ENCODE measurements around the gene TOMM70. TPM values are rescaled to one million over a fixed set of nuclear protein-coding genes. Genes with fewer than 3 reads are reported as not detected.

The TOMM70 gene
- polyA plus RNA-seq, 1 donor from 2014 or later, result 110 TPM

DNA sequence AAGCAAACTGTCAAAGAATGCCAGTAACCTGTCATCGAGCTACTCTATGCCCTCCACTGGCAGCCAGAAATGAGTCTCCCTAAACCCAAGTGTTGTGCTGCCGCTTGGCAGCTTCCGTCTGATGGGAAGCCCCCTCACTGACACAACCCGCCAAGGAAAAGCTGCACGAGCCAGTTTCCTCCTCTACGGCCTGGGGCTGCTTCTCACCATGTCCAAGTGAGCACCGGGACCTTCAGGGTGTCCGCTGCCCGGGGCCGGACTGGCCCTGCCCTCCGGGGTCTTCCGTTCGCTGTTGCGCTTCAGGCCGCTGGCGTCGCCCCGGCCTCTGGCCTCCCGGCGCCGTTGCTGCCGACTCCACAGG lies 490 bp downstream of the TOMM70 start:
- peak overlapping the region; percentile 40 for H2AFZ ChIP-seq (ENCODE audit: low read depth, low read length)
- H3K4me2 ChIP-seq (ENCODE audit: low read length), result peak overlapping the region; percentile 54
- no peaks in the 10 kb centered on the region for H4K20me1 ChIP-seq (ENCODE audit: insufficient read depth)
- TF ChIP-seq, protein P1, sequence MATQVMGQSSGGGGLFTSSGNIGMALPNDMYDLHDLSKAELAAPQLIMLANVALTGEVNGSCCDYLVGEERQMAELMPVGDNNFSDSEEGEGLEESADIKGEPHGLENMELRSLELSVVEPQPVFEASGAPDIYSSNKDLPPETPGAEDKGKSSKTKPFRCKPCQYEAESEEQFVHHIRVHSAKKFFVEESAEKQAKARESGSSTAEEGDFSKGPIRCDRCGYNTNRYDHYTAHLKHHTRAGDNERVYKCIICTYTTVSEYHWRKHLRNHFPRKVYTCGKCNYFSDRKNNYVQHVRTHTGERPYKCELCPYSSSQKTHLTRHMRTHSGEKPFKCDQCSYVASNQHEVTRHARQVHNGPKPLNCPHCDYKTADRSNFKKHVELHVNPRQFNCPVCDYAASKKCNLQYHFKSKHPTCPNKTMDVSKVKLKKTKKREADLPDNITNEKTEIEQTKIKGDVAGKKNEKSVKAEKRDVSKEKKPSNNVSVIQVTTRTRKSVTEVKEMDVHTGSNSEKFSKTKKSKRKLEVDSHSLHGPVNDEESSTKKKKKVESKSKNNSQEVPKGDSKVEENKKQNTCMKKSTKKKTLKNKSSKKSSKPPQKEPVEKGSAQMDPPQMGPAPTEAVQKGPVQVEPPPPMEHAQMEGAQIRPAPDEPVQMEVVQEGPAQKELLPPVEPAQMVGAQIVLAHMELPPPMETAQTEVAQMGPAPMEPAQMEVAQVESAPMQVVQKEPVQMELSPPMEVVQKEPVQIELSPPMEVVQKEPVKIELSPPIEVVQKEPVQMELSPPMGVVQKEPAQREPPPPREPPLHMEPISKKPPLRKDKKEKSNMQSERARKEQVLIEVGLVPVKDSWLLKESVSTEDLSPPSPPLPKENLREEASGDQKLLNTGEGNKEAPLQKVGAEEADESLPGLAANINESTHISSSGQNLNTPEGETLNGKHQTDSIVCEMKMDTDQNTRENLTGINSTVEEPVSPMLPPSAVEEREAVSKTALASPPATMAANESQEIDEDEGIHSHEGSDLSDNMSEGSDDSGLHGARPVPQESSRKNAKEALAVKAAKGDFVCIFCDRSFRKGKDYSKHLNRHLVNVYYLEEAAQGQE (IDR thresholded peaks at IDR 0.05; ENCODE audit: borderline replicate concordance), result no peak
- no peaks in the 10 kb centered on the region for H3K9me2 ChIP-seq (ENCODE audit: insufficient read depth, low read length)
- no peaks in the 10 kb centered on the region for H3K9me3 ChIP-seq (ENCODE audit: low read length)
- H3K36me3 ChIP-seq (ENCODE audit: insufficient read depth, low read length), result no peaks in the 10 kb centered on the region
- H3F3A ChIP-seq (ENCODE audit: insufficient read depth, low read length, poor library complexity, severe bottlenecking), result peaks cover 4% of the 10 kb centered on the region
- H3K4me3 ChIP-seq (ENCODE audit: low read length), result peak overlapping the region; percentile 86
- H3K27ac ChIP-seq (ENCODE audit: low read length), result peak overlapping the region; percentile 83
- H3K9ac ChIP-seq (ENCODE audit: low read length), result peak overlapping the region; percentile 78
- peaks cover 68% of the 10 kb centered on the region for H3K79me2 ChIP-seq (replicated peaks; ENCODE audit: insufficient read depth, low read length)
- no peaks in the 10 kb centered on the region for H3K27me3 ChIP-seq (ENCODE audit: insufficient read depth, low read depth, low read length)

- H4K20me1 ChIP-seq (ENCODE audit: insufficient read depth), result no peaks in the 10 kb centered on the region
- peaks cover 4% of the 10 kb centered on the region for H3F3A ChIP-seq (ENCODE audit: insufficient read depth, low read length, poor library complexity, severe bottlenecking)
- H3K36me3 ChIP-seq (ENCODE audit: insufficient read depth, low read length), result no peaks in the 10 kb centered on the region
- peaks cover 69% of the 10 kb centered on the region for H3K79me2 ChIP-seq (replicated peaks; ENCODE audit: insufficient read depth, low read length)
- H2AFZ ChIP-seq (ENCODE audit: low read depth, low read length), result no peak overlapping the region
- peak overlapping the region; percentile 86 for H3K4me3 ChIP-seq (ENCODE audit: low read length)
- peak overlapping the region; percentile 83 for H3K27ac ChIP-seq (ENCODE audit: low read length)
- no peaks in the 10 kb centered on the region for H3K27me3 ChIP-seq (ENCODE audit: insufficient read depth, low read depth, low read length)
- H3K4me2 ChIP-seq (ENCODE audit: low read length), result peak overlapping the region; percentile 54
- no peaks in the 10 kb centered on the region for H3K9me2 ChIP-seq (ENCODE audit: insufficient read depth, low read length)
- H3K9ac ChIP-seq (ENCODE audit: low read length), result peak overlapping the region; percentile 78
- no peak for TF ChIP-seq MXI1 (conservative IDR thresholded peaks at IDR 0.05; ENCODE audit: poor library complexity, severe bottlenecking)
- no peak for TF ChIP-seq CTCF (IDR thresholded peaks at IDR 0.05; ENCODE audit: poor library complexity, severe bottlenecking)
- TF ChIP-seq TAF1 (IDR thresholded peaks at IDR 0.05; ENCODE audit: low read depth), result no peak
- TF ChIP-seq EZH2 (IDR thresholded peaks at IDR 0.05; ENCODE audit: borderline replicate concordance, insufficient read depth, low read length, poor library complexity, severe bottlenecking), result no peak
- TF ChIP-seq EP300 (conservative IDR thresholded peaks at IDR 0.05; ENCODE audit: poor library complexity, severe bottlenecking), result no peak
- no peaks in the 10 kb centered on the region for H3K9me3 ChIP-seq (ENCODE audit: low read length)
Observed at GRCh38 chr3:100399341-100400071, 1.4 kb downstream of the TOMM70 start.

DNA sequence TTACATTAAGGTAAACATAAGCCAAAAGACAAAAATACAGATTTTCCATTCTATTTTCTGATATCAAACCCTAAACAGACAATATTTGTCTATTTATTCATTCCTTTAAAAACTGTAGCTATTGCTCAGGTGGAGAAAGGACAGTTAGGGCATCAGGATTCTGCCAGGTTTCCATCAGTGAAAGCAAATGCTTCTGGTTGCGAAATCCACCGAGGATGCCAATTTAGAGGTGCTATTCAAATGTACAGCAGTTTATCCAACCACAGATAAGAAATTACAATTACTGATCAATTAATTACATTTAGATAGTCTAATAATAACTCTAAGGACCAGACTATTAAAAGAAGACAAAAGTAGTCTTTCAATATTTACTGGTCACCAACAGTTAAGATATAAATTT lies 3.9 kb downstream of the TOMM70 start:
- H2AFZ ChIP-seq (ENCODE audit: low read depth, low read length), result no peak overlapping the region
- TF ChIP-seq SMC3 (conservative IDR thresholded peaks at IDR 0.05; ENCODE audit: poor library complexity) (no peak), RAD21 (conservative IDR thresholded peaks at IDR 0.05) (no peak), MXI1 (conservative IDR thresholded peaks at IDR 0.05; ENCODE audit: poor library complexity, severe bottlenecking) (no peak), CTCF (IDR thresholded peaks at IDR 0.05; ENCODE audit: poor library complexity, severe bottlenecking) (no peak), POLR2AphosphoS5 (IDR thresholded peaks at IDR 0.05) (no peak), EP300 (conservative IDR thresholded peaks at IDR 0.05; ENCODE audit: poor library complexity, severe bottlenecking) (no peak), TAF1 (IDR thresholded peaks at IDR 0.05; ENCODE audit: low read depth) (no peak), EZH2 (IDR thresholded peaks at IDR 0.05; ENCODE audit: borderline replicate concordance, insufficient read depth, low read length, poor library complexity, severe bottlenecking) (no peak)
- TF ChIP-seq, protein P1 (IDR thresholded peaks at IDR 0.05; ENCODE audit: borderline replicate concordance), result no peak
- no peaks in the 10 kb centered on the region for H4K20me1 ChIP-seq (ENCODE audit: insufficient read depth)
- no peaks in the 10 kb centered on the region for H3K36me3 ChIP-seq (ENCODE audit: insufficient read depth, low read length)
- peaks cover 4% of the 10 kb centered on the region for H3F3A ChIP-seq (ENCODE audit: insufficient read depth, low read length, poor library complexity, severe bottlenecking)
- no peaks in the 10 kb centered on the region for H3K9me3 ChIP-seq (ENCODE audit: low read length)
- no peak overlapping the region for H3K9ac ChIP-seq (ENCODE audit: low read length)
- H3K27ac ChIP-seq (ENCODE audit: low read length), result no peak overlapping the region
- H3K27me3 ChIP-seq (ENCODE audit: insufficient read depth, low read depth, low read length), result no peaks in the 10 kb centered on the region
- H3K9me2 ChIP-seq (ENCODE audit: insufficient read depth, low read length), result no peaks in the 10 kb centered on the region
- peaks cover 63% of the 10 kb centered on the region for H3K79me2 ChIP-seq (replicated peaks; ENCODE audit: insufficient read depth, low read length)
- no peak overlapping the region for H3K4me2 ChIP-seq (ENCODE audit: low read length)
- peak overlapping the region; percentile 0 for H3K4me3 ChIP-seq (ENCODE audit: low read length)
